Umbilical cord (tissue), 2 donors: ENCODE results near the gene SERHL2. TPM values are rescaled to one million over a fixed set of nuclear protein-coding genes. Genes with fewer than 3 reads are reported as not detected.
"Not testable (repeated sequence)": the region's sequence is repeated elsewhere in the genome, so short reads cannot be mapped to it uniquely, and the experiment has no call there.

Source experiments
- DNase-seq: peaks from one replicate; pipeline ENCODE4 v3.0.0-alpha.2; 2015; ENCODE audit warnings: low spot score
- total RNA-seq: library from RNA; depleted of rRNA; stranded (reverse); fragments of >200 nt; gene quantifications from one replicate; pipeline ENCODE4 v1.2.3, GENCODE V29; 2014; ENCODE audit warnings: low replicate concordance; ENCODE audit not compliant: insufficient read depth

Gene SERHL2
- total RNA-seq, 1 donor from 2014 or later, result not detected

- DNase-seq, result not testable (repeated sequence)
Observed at GRCh38 chr22:42535082-42535731, 18.5 kb upstream of the SERHL2 start.

- no peak for DNase-seq
Observed at GRCh38 chr22:42536166-42536565, 17.6 kb upstream of the SERHL2 start.

DNA sequence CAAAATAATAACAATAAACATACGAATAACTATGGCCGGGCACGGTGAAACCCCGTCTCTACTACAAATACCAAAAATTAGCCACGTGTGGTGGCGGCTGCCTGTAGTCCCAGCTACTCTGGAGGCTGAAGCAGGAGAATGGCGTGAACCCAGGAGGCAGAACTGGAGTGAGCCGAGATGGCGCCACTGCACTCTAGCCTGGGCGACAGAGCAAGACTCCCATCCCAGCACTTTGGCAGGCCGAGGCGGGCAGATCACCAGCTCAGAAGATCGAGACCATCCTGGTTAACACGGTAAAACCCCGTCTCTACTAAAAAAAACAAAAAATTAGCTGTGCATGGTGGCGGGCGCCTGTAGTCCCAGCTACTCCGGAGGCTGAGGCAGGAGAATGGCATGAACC lies 17.1 kb upstream of the SERHL2 start:
- not testable (repeated sequence) for DNase-seq

- peak; percentile 27 for DNase-seq
Observed at GRCh38 chr22:42537199-42537831, 16.4 kb upstream of the SERHL2 start.

- DNase-seq, result not testable (repeated sequence)
Observed at GRCh38 chr22:42539236-42539771, 14.5 kb upstream of the SERHL2 start.

DNA sequence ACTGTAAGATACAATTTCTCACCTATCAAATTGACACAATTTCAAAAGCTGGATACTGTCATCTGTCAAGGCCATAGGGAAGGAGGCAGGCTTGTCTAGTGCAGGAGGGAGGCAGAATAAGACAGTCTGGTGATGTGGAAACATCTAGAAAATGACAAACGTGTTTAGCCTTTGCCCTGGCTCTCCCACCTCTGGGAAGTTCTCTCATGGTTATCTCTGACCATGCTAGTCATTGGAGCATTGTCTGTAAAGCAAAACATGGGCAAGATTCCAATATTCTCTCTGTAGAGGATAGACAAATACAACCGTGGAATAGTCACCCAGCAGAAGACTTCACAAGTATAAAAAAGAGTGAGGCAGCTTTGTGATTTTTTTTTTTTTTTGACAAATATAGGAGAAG lies 9.1 kb upstream of the SERHL2 start:
- no peak for DNase-seq

DNA sequence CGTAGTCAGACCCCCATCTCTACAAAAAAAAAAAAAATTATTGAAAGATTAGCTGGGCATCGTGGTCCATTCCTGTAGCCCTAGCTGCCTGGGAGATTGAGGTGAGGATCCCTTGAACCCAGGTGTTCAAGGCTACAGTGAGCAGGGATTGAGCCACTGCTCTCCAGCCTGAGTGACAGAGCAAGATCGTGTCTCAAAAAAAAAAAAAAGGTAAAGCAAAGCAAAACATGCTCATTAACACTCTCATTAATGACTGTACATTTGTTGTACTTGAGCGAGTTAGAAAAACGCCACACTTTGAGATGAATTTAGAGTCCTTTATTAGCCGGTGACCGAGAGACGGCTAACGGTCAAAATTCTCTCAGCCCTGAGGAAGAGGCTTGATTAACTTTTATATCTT lies 6.2 kb upstream of the SERHL2 start:
- no peak for DNase-seq

GRCh38 chr22:42548126-42548525 lies 5.6 kb upstream of the SERHL2 start:
- not testable (repeated sequence) for DNase-seq

- no peak for DNase-seq
Observed at GRCh38 chr22:42548597-42549330, 5.0 kb upstream of the SERHL2 start.

- no peak for DNase-seq
Observed at GRCh38 chr22:42549331-42550060, 4.3 kb upstream of the SERHL2 start.

DNA sequence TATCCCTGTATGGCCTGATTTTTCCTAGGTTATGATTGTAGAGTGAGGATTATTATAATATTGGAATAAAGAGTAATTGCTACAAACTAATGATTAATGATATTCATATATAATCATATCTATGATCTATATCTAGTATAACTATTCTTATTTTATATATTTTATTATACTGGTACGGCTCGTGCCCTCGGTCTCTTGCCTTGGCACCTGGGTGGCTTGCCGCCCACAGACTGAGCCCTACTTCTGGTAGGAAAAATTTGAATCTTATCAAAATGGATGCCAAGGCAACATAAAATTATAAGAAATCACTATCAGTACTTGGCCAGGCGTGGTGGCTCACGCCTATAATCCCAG lies 1.5 kb upstream of the SERHL2 start:
- DNase-seq, result not testable (repeated sequence)

GRCh38 chr22:42560381-42560780 lies 6.6 kb downstream of the SERHL2 start:
- DNase-seq, result no peak

GRCh38 chr22:42560781-42561180 lies 7.0 kb downstream of the SERHL2 start:
- no peak for DNase-seq

DNA sequence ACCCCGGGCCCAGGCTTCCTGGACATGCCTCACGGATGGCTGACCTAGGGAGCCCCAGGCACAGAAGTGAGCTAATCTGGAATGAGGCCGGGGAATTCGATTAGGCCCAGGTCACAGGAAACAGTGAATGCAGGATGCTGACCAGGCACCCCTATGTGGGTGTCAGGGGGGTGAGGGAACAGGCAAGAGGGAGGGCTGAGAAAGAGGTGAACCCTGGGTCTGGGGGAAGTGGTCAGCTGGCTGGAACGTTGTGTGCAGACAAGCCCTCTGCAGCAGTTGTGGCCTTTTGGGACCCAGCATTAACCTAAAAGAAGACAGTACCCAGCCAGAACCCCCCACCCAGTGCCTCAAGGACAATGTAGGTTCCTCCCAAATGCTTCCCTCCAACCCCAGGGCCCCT lies 8.1 kb downstream of the SERHL2 start:
- DNase-seq, result no peak

- DNase-seq, result no peak
Observed at GRCh38 chr22:42562279-42562678, 8.5 kb downstream of the SERHL2 start.

DNA sequence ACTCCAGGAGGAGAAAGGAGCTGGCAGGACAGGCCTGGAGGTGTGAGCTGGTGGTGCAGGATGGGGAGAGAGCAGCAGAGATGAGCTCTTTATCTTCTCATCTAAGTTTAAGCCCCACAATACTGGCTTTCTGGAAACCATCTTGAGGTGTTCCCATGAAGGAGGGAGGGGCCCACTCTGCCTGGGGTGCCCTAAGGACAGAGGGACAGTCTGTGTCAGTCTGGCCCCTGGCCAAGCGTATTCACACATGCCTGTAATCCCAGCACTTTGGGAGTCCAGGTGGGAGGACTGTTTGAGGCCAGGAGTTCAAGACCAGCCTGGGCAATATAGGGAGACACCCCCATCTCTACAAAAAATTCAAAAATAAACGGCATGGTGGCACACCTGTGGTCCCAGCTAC lies 8.9 kb downstream of the SERHL2 start:
- no peak for DNase-seq

DNA sequence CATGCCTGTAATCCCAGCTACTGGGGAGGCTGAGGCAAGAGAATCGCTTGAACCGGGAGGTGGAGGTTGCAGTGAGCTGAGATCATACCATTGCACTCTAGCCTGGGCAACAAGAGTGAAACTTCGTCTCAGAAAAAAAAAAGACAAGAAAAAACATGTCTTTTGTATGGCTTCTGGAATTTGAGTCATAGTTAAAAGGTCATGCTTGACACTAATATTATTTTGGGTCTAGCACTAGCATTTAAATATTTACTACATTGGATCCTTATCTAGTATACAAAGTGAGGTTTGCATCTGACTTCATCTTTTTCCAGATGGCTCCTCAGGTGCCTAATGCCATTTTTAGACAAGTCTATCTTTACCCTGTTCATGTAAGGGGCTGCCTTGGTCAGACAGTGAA lies 10.2 kb downstream of the SERHL2 start:
- not testable (repeated sequence) for DNase-seq

- DNase-seq, result no peak
Observed at GRCh38 chr22:42564699-42565098, 10.9 kb downstream of the SERHL2 start.

GRCh38 chr22:42565956-42566355 lies 12.2 kb downstream of the SERHL2 start:
- no peak for DNase-seq

- DNase-seq, result not testable (repeated sequence)
Observed at GRCh38 chr22:42567950-42568349, 14.2 kb downstream of the SERHL2 start.

- not testable (repeated sequence) for DNase-seq
Observed at GRCh38 chr22:42570580-42570979, 16.8 kb downstream of the SERHL2 start.

- not testable (repeated sequence) for DNase-seq
Observed at GRCh38 chr22:42571068-42571467, 17.3 kb downstream of the SERHL2 start.
